Esophagus muscularis mucosa (tissue), 4 donors: ENCODE measurements around the gene STX18. TPM values are rescaled to one million over a fixed set of nuclear protein-coding genes. Genes with fewer than 3 reads are reported as not detected.

Source experiments
- DNase-seq: peaks from one replicate; pipeline ENCODE4 v3.0.0-alpha.2; 2017; ENCODE audit errors: extremely low spot score
- H3K27ac ChIP-seq, 4 donors: fragments of 200-600 bp; sonication (generic); replicated peaks in 1 of 4; 1 replicate in 3 of 4; 2 replicates in 1 of 4; pipeline ENCODE4 v1.5.1; 2016 to 2019; ENCODE audit warnings: mild to moderate bottlenecking in 1 of 4
- H3K27me3 ChIP-seq, 4 donors: fragments of 200-600 bp; sonication (generic); one replicate each; pipeline versions ENCODE4 v1.5.1 to v1.6.0; 2016 to 2019
- H3K36me3 ChIP-seq, 4 donors: fragments of 200-600 bp; sonication (generic); one replicate each; pipeline ENCODE4 v1.5.1; 2016 to 2019
- H3K4me1 ChIP-seq, 4 donors: fragments of 200-600 bp; sonication (generic); one replicate each; pipeline ENCODE4 v1.5.1; 2016 to 2019
- H3K4me3 ChIP-seq, 4 donors: fragments of 200-600 bp; sonication (generic); 1 replicate in 2 of 4; 2 replicates in 2 of 4; pipeline ENCODE4 v1.5.1; 2016 to 2019; ENCODE audit warnings: mild to moderate bottlenecking in 4 of 4, moderate library complexity in 1 of 4
- H3K9me3 ChIP-seq, 4 donors: fragments of 200-600 bp; sonication (generic); 1 replicate in 3 of 4; 2 replicates in 1 of 4; pipeline ENCODE4 v1.5.1; 2016 to 2019
- CTCF ChIP-seq, 3 experiments: fragments of 200-600 bp in 2 of 3; fragments of 450-650 bp in 1 of 3; sonication (generic) in 2 of 3; IDR thresholded peaks; one replicate each; pipeline ENCODE4 v1.5.1; 2017 to 2019; ENCODE audit warnings: antibody characterized with exemption in 3 of 3, mild to moderate bottlenecking in 2 of 3, moderate library complexity in 1 of 3
- EP300 ChIP-seq: sonication (generic); formaldehyde crosslinking; IDR thresholded peaks from one replicate; pipeline ENCODE4 v1.6.1; 2017; ENCODE audit warnings: antibody characterized with exemption
- POLR2A ChIP-seq: fragments of 450-650 bp; IDR thresholded peaks from one replicate; pipeline ENCODE4 v1.6.1; 2017; ENCODE audit warnings: antibody characterized with exemption, moderate library complexity, mild to moderate bottlenecking, low read depth
- POLR2AphosphoS5 ChIP-seq, 2 donors: sonication (generic); formaldehyde crosslinking; IDR thresholded peaks; one replicate each; pipeline ENCODE4 v1.6.1; 2017; ENCODE audit warnings: antibody characterized with exemption in 2 of 2
- WGBS: methylation state at CpG from one replicate; pipeline ENCODE4 v1.1.5; 2018; 5-methylcytosine and 5-hydroxymethylcytosine counted together
- intact Hi-C: fragments of 100-400 bp; cut with DNase I; formaldehyde crosslinking; loops from one replicate; pipeline ENCODE4 v1.15.1; 2023
- total RNA-seq, 4 donors: library from RNA; depleted of rRNA; stranded (reverse); fragments of >200 nt; gene quantifications; one replicate each; pipeline versions ENCODE4 v1.1.0 to v1.2.1, GENCODE V29; 2016

The STX18 gene
- total RNA-seq, 4 donors from 2014 or later, result 14.5 to 21.0 (median 17.8) TPM

GRCh38 chr4:4440333-4441061 lies 101.4 kb downstream of the STX18 start:
- no peaks in the 10 kb centered on the region for H3K9me3 ChIP-seq
- intact Hi-C loops, result no loop called here
- peaks cover 0 to 4% (median 4%) of the 10 kb centered on the region in 4 donors for H3K4me1 ChIP-seq
- no peak for DNase-seq
- TF ChIP-seq POLR2AphosphoS5 (IDR thresholded peaks at IDR 0.05), result no peak
- no peak for TF ChIP-seq CTCF (IDR thresholded peaks at IDR 0.05)
- TF ChIP-seq EP300, result no peak
- no peak for TF ChIP-seq POLR2A
- H3K27ac ChIP-seq, result no peak overlapping the region
- no peaks in the 10 kb centered on the region for H3K27me3 ChIP-seq
- WGBS, result 83% methylated on average over 2 of the region's 2 CpGs
- peaks cover 10 to 30% (median 20%) of the 10 kb centered on the region in 4 donors for H3K36me3 ChIP-seq
- H3K4me3 ChIP-seq, result no peak overlapping the region

- Histone ChIP-seq H3K36me3 (peaks cover 12 to 37% (median 20%) of the 10 kb centered on the region in 4 donors), H3K4me1 (peaks cover 0 to 4% (median 4%) of the 10 kb centered on the region in 4 donors), H3K9me3 (no peaks in the 10 kb centered on the region), H3K27ac (no peak overlapping the region), H3K27me3 (no peaks in the 10 kb centered on the region), H3K4me3 (no peak overlapping the region)
- intact Hi-C loops, result no loop called here
- TF ChIP-seq POLR2AphosphoS5 (IDR thresholded peaks at IDR 0.05) (no peak), EP300 (no peak), CTCF (IDR thresholded peaks at IDR 0.05) (no peak), POLR2A (no peak)
- DNase-seq, result no peak
- WGBS, result 72% methylated on average over 4 of the region's 4 CpGs
Observed at GRCh38 chr4:4439782-4440181, 102.1 kb downstream of the STX18 start.

- TF ChIP-seq CTCF (IDR thresholded peaks at IDR 0.05) (no peak), POLR2A (no peak), POLR2AphosphoS5 (IDR thresholded peaks at IDR 0.05) (no peak), EP300 (no peak)
- Histone ChIP-seq H3K36me3 (peaks cover 12 to 46% (median 24%) of the 10 kb centered on the region in 4 donors), H3K4me3 (no peak overlapping the region), H3K4me1 (peaks cover 0 to 3% (median 3%) of the 10 kb centered on the region in 4 donors), H3K27me3 (no peaks in the 10 kb centered on the region), H3K27ac (no peak overlapping the region), H3K9me3 (no peaks in the 10 kb centered on the region)
- DNase-seq, result no peak
- intact Hi-C loops, result no loop called here
Observed at GRCh38 chr4:4438891-4439290, 103.0 kb downstream of the STX18 start.

GRCh38 chr4:4437798-4438470 lies 103.9 kb downstream of the STX18 start:
- Histone ChIP-seq H3K27ac (no peak overlapping the region), H3K9me3 (no peaks in the 10 kb centered on the region), H3K27me3 (no peaks in the 10 kb centered on the region), H3K4me3 (no peak overlapping the region), H3K4me1 (no peaks in the 10 kb centered on the region), H3K36me3 (peaks cover 12 to 56% (median 30%) of the 10 kb centered on the region in 4 donors)
- WGBS, result 95% methylated on average over 8 of the region's 13 CpGs
- TF ChIP-seq POLR2AphosphoS5 (IDR thresholded peaks at IDR 0.05), result no peak
- no peak for TF ChIP-seq EP300
- DNase-seq, result no peak
- intact Hi-C loops, result no loop called here

- no peaks in the 10 kb centered on the region for H3K9me3 ChIP-seq
- DNase-seq, result no peak
- no peak overlapping the region for H3K4me3 ChIP-seq
- H3K27ac ChIP-seq, result no peak overlapping the region
- H3K27me3 ChIP-seq, result no peaks in the 10 kb centered on the region
- no peaks in the 10 kb centered on the region for H3K4me1 ChIP-seq
- H3K36me3 ChIP-seq, result peaks cover 18 to 69% (median 40%) of the 10 kb centered on the region in 4 donors
- 93% methylated on average over 2 of the region's 2 CpGs for WGBS
- TF ChIP-seq CTCF (IDR thresholded peaks at IDR 0.05) (no peak), POLR2A (no peak), EP300 (no peak), POLR2AphosphoS5 (IDR thresholded peaks at IDR 0.05) (no peak)
- intact Hi-C loops, result no loop called here
Observed at GRCh38 chr4:4436244-4436823, 105.5 kb downstream of the STX18 start.
